Ovary (tissue), 9 donors: ENCODE data around the gene NPTN. TPM values are rescaled to one million over a fixed set of nuclear protein-coding genes. Genes with fewer than 3 reads are reported as not detected.

ENCODE experiments used
- DNase-seq, 5 donors: peaks; one replicate each; pipeline ENCODE4 v3.0.0-alpha.2; 2019 to 2020
- H3K27ac ChIP-seq, 2 donors: fragments of 200-600 bp; one replicate each; pipeline versions ENCODE4 v1.5.1 to v1.8.0; 2019 to 2022
- H3K27me3 ChIP-seq: fragments of 200-600 bp; one replicate; pipeline ENCODE4 v1.8.0; 2022
- H3K36me3 ChIP-seq: fragments of 200-600 bp; sonication (generic); one replicate; pipeline ENCODE4 v1.5.1; 2019
- H3K4me1 ChIP-seq: one replicate; pipeline ENCODE4 v1.8.1; 2013; ENCODE audit warnings: mild to moderate bottlenecking, moderate library complexity; ENCODE audit not compliant: insufficient read depth
- H3K4me3 ChIP-seq: fragments of 200-600 bp; sonication (generic); one replicate; pipeline ENCODE4 v1.5.1; 2017
- H3K9me3 ChIP-seq, 2 donors: fragments of 200-600 bp in 1 of 2; sonication (generic) in 1 of 2; one replicate each; pipeline versions ENCODE4 v1.5.1 to v1.8.1; 2013 to 2019; ENCODE audit warnings: mild to moderate bottlenecking in 1 of 2, moderate library complexity in 1 of 2
- CTCF ChIP-seq, 3 donors: fragments of 450-650 bp in 2 of 3; fragments of 200-600 bp in 1 of 3; IDR thresholded peaks; one replicate each; pipeline versions ENCODE4 v1.5.1 to v1.8.0; 2016 to 2022; ENCODE audit warnings: antibody characterized with exemption in 3 of 3, mild to moderate bottlenecking in 1 of 3
- EP300 ChIP-seq: sonication (generic); formaldehyde crosslinking; IDR thresholded peaks from one replicate; pipeline ENCODE4 v1.6.1; 2017; ENCODE audit warnings: antibody characterized with exemption
- POLR2A ChIP-seq: fragments of 450-650 bp; IDR thresholded peaks from one replicate; pipeline ENCODE4 v1.6.1; 2017; ENCODE audit warnings: antibody characterized with exemption, mild to moderate bottlenecking, moderate library complexity
- WGBS, 3 donors: extraction: QIAGEN DNeasy Blood & Tissue Kit in 1 of 3; methylation state at CpG; one replicate each; pipeline versions ENCODE4 v1.1.5 to v1.1.7; 2013 to 2017; 5-methylcytosine and 5-hydroxymethylcytosine counted together
- intact Hi-C, 4 donors: fragments of 100-400 bp; cut with DNase I; formaldehyde crosslinking; loops; one replicate each; pipeline versions ENCODE4 v1.11.0 to v1.15.1; 2022 to 2023
- polyA plus RNA-seq, 2 donors: library from polyadenylated mRNA; stranded (reverse); fragments of 200-250 nt in 1 of 2; fragments of 350-450 nt in 1 of 2; fragmentation: Illumina TruSeq in 1 of 2; extraction: RNeasy Lipid Tissue Mini Kit (QIAGEN cat#74804) in 1 of 2; gene quantifications; one replicate each; pipeline ENCODE4 v1.2.3, GENCODE V29; 2013 to 2014
- total RNA-seq, 7 donors: library from RNA; depleted of rRNA in 2 of 7; stranded (reverse); fragments of >200 nt in 2 of 7; fragmentation: NEBNext Ultra II Directional in 3 of 7; extraction: Animal tissue kit (Norgen Biotek cat#: 25700) in 3 of 7; gene quantifications; one replicate each; pipeline versions ENCODE4 v1.1.0 to v1.2.4, GENCODE V29; 2016 to 2023
- donor health status: DM: no; HTN: no; CAD: no; lungs with moderate emphysema.
- donor health status: DM: no; HTN: no; CAD: no.
- donor health status: Bipolar disorder and iron deficiency.
- donor health status: DM: yes; HTN: yes; CAD: no.
- donor health status: DM: no; HTN: no; CAD: no.
- donor health status: DM: yes; HTN: yes; CAD: no.

Gene NPTN
- total and polyA plus RNA-seq, 9 donors = 39.2 to 245 (median 82.0) TPM

- no peak for TF ChIP-seq POLR2A
- Histone ChIP-seq H3K4me1 (no peaks in the 10 kb centered on the region), H3K27ac (no peak overlapping the region), H3K9me3 (no peaks in the 10 kb centered on the region), H3K36me3 (no peaks in the 10 kb centered on the region), H3K27me3 (no peaks in the 10 kb centered on the region), H3K4me3 (no peak overlapping the region)
- no peak for DNase-seq
- intact Hi-C loops = no loop called here
- 95 to 100% (median 96%) methylated on average over 1 of the region's 1 CpG for WGBS, 3 donors
Observed at GRCh38 chr15:73524919-73525318, 108.3 kb downstream of the NPTN start.

- DNase-seq = no peak
- no peaks in the 10 kb centered on the region for H3K9me3 ChIP-seq
- no peaks in the 10 kb centered on the region for H3K36me3 ChIP-seq
- H3K4me3 ChIP-seq = no peak overlapping the region
- intact Hi-C loops = no loop called here
- no peaks in the 10 kb centered on the region for H3K4me1 ChIP-seq
- TF ChIP-seq CTCF (IDR thresholded peaks at IDR 0.05) (no peak), POLR2A (no peak), EP300 (no peak)
- no peak overlapping the region for H3K27ac ChIP-seq
- WGBS, 3 donors = 80 to 91% (median 85%) methylated on average over 1 of the region's 1 CpG
- H3K27me3 ChIP-seq = no peaks in the 10 kb centered on the region
Observed at GRCh38 chr15:73522011-73522410, 111.2 kb downstream of the NPTN start.

- Histone ChIP-seq H3K9me3 (no peaks in the 10 kb centered on the region), H3K27ac (no peak overlapping the region), H3K4me3 (no peak overlapping the region), H3K36me3 (no peaks in the 10 kb centered on the region), H3K4me1 (no peaks in the 10 kb centered on the region), H3K27me3 (no peaks in the 10 kb centered on the region)
- TF ChIP-seq POLR2A = no peak
- no peak for TF ChIP-seq CTCF (IDR thresholded peaks at IDR 0.05)
- TF ChIP-seq EP300 = no peak
- 79 to 84% (median 84%) methylated on average over 5 of the region's 5 CpGs for WGBS, 3 donors
- intact Hi-C loops = no loop called here
- no peak for DNase-seq
Observed at GRCh38 chr15:73518876-73519733, 114.1 kb downstream of the NPTN start.

GRCh38 chr15:73518180-73518862, 114.9 kb downstream of the NPTN start:
- 31 to 44% (median 41%) methylated on average over 3 of the region's 3 CpGs for WGBS, 3 donors
- H3K9me3 ChIP-seq = no peaks in the 10 kb centered on the region
- H3K27ac ChIP-seq = no peak overlapping the region
- no peak for DNase-seq
- H3K27me3 ChIP-seq = no peaks in the 10 kb centered on the region
- intact Hi-C loops = no loop called here
- TF ChIP-seq POLR2A (no peak), EP300 (no peak), CTCF (IDR thresholded peaks at IDR 0.05) (no peak)
- H3K4me1 ChIP-seq = no peaks in the 10 kb centered on the region
- no peaks in the 10 kb centered on the region for H3K36me3 ChIP-seq
- no peak overlapping the region for H3K4me3 ChIP-seq

- no peaks in the 10 kb centered on the region for H3K36me3 ChIP-seq
- H3K4me1 ChIP-seq = no peaks in the 10 kb centered on the region
- WGBS, 3 donors = 87 to 91% (median 90%) methylated on average over 2 of the region's 2 CpGs
- intact Hi-C loops = no loop called here
- no peak for DNase-seq
- H3K27ac ChIP-seq = no peak overlapping the region
- no peaks in the 10 kb centered on the region for H3K27me3 ChIP-seq
- no peak overlapping the region for H3K4me3 ChIP-seq
- TF ChIP-seq CTCF (IDR thresholded peaks at IDR 0.05) (no peak), POLR2A (no peak), EP300 (no peak)
- no peaks in the 10 kb centered on the region for H3K9me3 ChIP-seq
Observed at GRCh38 chr15:73517566-73517965, 115.6 kb downstream of the NPTN start.
